Liver (tissue), 9 donors: Measurements from ENCODE around the gene DCC. TPM values are rescaled to one million over a fixed set of nuclear protein-coding genes. Genes with fewer than 3 reads are reported as not detected.

Experiments
- DNase-seq: peaks from one replicate; pipeline ENCODE4 v3.0.0-alpha.2; 2017; ENCODE audit warnings: low spot score
- H3K27ac ChIP-seq, 2 donors: one replicate each; pipeline ENCODE4 v1.7.0; 2013; ENCODE audit warnings: inconsistent platforms in 2 of 2, low read length in 2 of 2, control low read depth in 1 of 2, low read depth in 1 of 2, mild to moderate bottlenecking in 1 of 2
- H3K27me3 ChIP-seq, 4 donors: one replicate each; pipeline versions ENCODE4 v1.6.1 to v1.7.0; 2013; ENCODE audit warnings: low read length in 3 of 4, inconsistent platforms in 1 of 4, mild to moderate bottlenecking in 1 of 4, moderate library complexity in 1 of 4; ENCODE audit not compliant: control insufficient read depth in 4 of 4, insufficient read depth in 4 of 4
- H3K36me3 ChIP-seq, 4 donors: one replicate each; pipeline versions ENCODE4 v1.6.1 to v1.7.0; 2013; ENCODE audit warnings: low read length in 3 of 4, mild to moderate bottlenecking in 3 of 4, low read depth in 1 of 4, moderate library complexity in 1 of 4; ENCODE audit not compliant: control insufficient read depth in 4 of 4, insufficient read depth in 3 of 4
- H3K4me1 ChIP-seq, 4 donors: one replicate each; pipeline versions ENCODE4 v1.6.1 to v1.7.0; 2013; ENCODE audit warnings: low read length in 3 of 4, mild to moderate bottlenecking in 3 of 4, moderate library complexity in 1 of 4; ENCODE audit not compliant: control insufficient read depth in 4 of 4, insufficient read depth in 4 of 4
- H3K4me3 ChIP-seq, 3 donors: one replicate each; pipeline versions ENCODE4 v1.6.1 to v1.7.0; 2013; ENCODE audit warnings: low read length in 3 of 3, control low read depth in 1 of 3, low read depth in 1 of 3, mild to moderate bottlenecking in 1 of 3
- H3K9ac ChIP-seq, 2 donors: one replicate each; pipeline ENCODE4 v1.7.0; 2013; ENCODE audit warnings: low read length in 2 of 2, mild to moderate bottlenecking in 2 of 2, moderate library complexity in 2 of 2, control low read depth in 1 of 2, low read depth in 1 of 2
- H3K9me3 ChIP-seq, 4 donors: one replicate each; pipeline versions ENCODE4 v1.6.1 to v1.7.0; 2013; ENCODE audit warnings: low read length in 3 of 4; ENCODE audit not compliant: control insufficient read depth in 4 of 4
- EGR1 ChIP-seq, 2 donors: IDR thresholded peaks; 2 replicates each; pipeline ENCODE4 v1.6.1; 2016 to 2018; ENCODE audit warnings: antibody characterized with exemption in 2 of 2, low read depth in 2 of 2
- FOXA1 ChIP-seq: IDR thresholded peaks from 2 replicates; pipeline ENCODE4 v1.6.1; 2016; ENCODE audit warnings: antibody characterized with exemption
- FOXA2 ChIP-seq: IDR thresholded peaks from 2 replicates; pipeline ENCODE4 v1.6.1; 2016; ENCODE audit warnings: antibody characterized with exemption
- GABPA ChIP-seq, 2 donors: IDR thresholded peaks in 1 of 2; conservative IDR thresholded peaks in 1 of 2; 2 replicates each; pipeline ENCODE4 v1.6.1; 2016; ENCODE audit warnings: antibody characterized with exemption in 2 of 2, mild to moderate bottlenecking in 1 of 2, moderate library complexity in 1 of 2
- HNF4A ChIP-seq, 2 donors: conservative IDR thresholded peaks; 2 replicates each; pipeline ENCODE4 v1.6.1; 2016; ENCODE audit warnings: antibody characterized with exemption in 2 of 2, mild to moderate bottlenecking in 2 of 2
- HNF4G ChIP-seq: IDR thresholded peaks from 2 replicates; pipeline ENCODE4 v1.6.1; 2016; ENCODE audit warnings: antibody characterized with exemption
- NR2F2 ChIP-seq: IDR thresholded peaks from 2 replicates; pipeline ENCODE4 v1.6.1; 2016; ENCODE audit warnings: antibody characterized with exemption
- RAD21 ChIP-seq, 2 donors: IDR thresholded peaks; 2 replicates each; pipeline ENCODE4 v1.6.1; 2016; ENCODE audit warnings: antibody characterized with exemption in 2 of 2, mild to moderate bottlenecking in 2 of 2
- RXRA ChIP-seq, 2 donors: IDR thresholded peaks; 2 replicates each; pipeline ENCODE4 v1.6.1; 2017 to 2018; ENCODE audit warnings: antibody characterized with exemption in 2 of 2, mild to moderate bottlenecking in 1 of 2
- SP1 ChIP-seq: IDR thresholded peaks from 2 replicates; pipeline ENCODE4 v1.6.1; 2018; ENCODE audit warnings: antibody characterized with exemption, mild to moderate bottlenecking
- TAF1 ChIP-seq: conservative IDR thresholded peaks from 2 replicates; pipeline ENCODE4 v1.6.1; 2016; ENCODE audit warnings: antibody characterized with exemption, mild to moderate bottlenecking
- YY1 ChIP-seq: IDR thresholded peaks from 2 replicates; pipeline ENCODE4 v1.6.1; 2016; ENCODE audit warnings: antibody characterized with exemption, mild to moderate bottlenecking
- ZBTB33 ChIP-seq: IDR thresholded peaks from 2 replicates; pipeline ENCODE4 v1.6.1; 2016; ENCODE audit warnings: antibody characterized with exemption
- WGBS: extraction: QIAGEN DNeasy Blood & Tissue Kit; methylation state at CpG from one replicate; pipeline ENCODE4 v1.1.7; 2013; 5-methylcytosine and 5-hydroxymethylcytosine counted together
- polyA plus RNA-seq, 2 donors: library from polyadenylated mRNA; stranded (reverse) in 1 of 2; unstranded in 1 of 2; fragments of 200-250 nt in 1 of 2; fragments of >200 nt in 1 of 2; fragmentation: Nextera tagmentation in 1 of 2; extraction: Ambion mirVana in 1 of 2; gene quantifications; one replicate each; pipeline versions ENCODE4 v1.2.1 to v1.2.3, GENCODE V29; 2013 to 2015
- total RNA-seq, 2 donors: library from RNA; depleted of rRNA; stranded (reverse); fragments of >200 nt; gene quantifications; one replicate each; pipeline ENCODE4 v1.2.3, GENCODE V29; 2014
- TF ChIP-seq, protein P1 (sequence below): IDR thresholded peaks from 2 replicates; pipeline ENCODE4 v1.6.1; 2016; ENCODE audit warnings: antibody characterized with exemption
- TF ChIP-seq, protein P2 (sequence below): IDR thresholded peaks from 2 replicates; pipeline ENCODE4 v1.6.1; 2016; ENCODE audit warnings: antibody characterized with exemption, mild to moderate bottlenecking
- donor health status: healthy.
- donor health status: healthy.
- donor health status: healthy.
- donor health status: healthy.
- donor health status: healthy.

DCC gene
- total and polyA plus RNA-seq, 4 donors, result under 0.01 to 0.03 TPM; not detected in 2

DNA sequence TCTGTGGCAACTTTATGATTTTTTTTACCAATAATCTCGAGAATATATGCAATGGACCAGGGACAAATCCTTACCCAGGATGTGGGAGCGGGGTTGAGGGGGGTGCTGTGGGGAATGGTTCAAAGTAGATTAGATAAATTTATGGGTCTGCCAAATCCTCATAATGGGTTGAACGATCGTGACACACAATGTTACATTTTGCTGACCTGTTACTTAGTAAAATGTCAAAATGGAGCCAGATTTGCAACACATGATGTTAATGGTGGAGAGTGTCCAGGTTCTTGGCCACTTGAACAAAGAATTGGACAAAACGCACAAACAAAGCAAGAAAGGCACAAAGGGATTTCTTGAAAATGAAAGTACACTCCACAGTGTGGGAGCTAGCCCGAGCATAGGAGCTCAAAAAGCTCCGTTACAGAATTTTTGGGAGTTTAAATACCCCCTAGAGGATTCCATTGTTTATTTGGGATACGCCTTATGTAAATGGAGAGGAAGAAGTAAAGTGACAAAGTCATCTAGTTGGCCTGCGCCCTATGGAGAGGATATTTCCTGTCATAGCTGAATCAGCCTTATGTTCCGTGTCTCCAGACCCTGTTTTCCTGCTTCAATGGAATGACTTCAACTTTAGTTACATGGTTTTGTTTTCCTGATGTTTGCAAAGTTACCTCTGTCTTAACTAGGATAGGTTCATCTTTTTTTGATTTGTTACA is 776.0 kb downstream of the DCC start:
- DNase-seq, result no peak
- no peaks in the 10 kb centered on the region for H3K4me1 ChIP-seq
- no peak overlapping the region for H3K9ac ChIP-seq
- H3K27me3 ChIP-seq, result peaks cover 0 to 2% (median 0%) of the 10 kb centered on the region in 4 donors
- no peak overlapping the region for H3K4me3 ChIP-seq
- no peaks in the 10 kb centered on the region for H3K36me3 ChIP-seq
- H3K9me3 ChIP-seq, result no peaks in the 10 kb centered on the region
- H3K27ac ChIP-seq, result no peak overlapping the region
- 68% methylated on average over 10 of the region's 10 CpGs for WGBS
- TF ChIP-seq, protein P1, sequence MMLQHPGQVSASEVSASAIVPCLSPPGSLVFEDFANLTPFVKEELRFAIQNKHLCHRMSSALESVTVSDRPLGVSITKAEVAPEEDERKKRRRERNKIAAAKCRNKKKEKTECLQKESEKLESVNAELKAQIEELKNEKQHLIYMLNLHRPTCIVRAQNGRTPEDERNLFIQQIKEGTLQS, result no peak
- TF ChIP-seq, protein P2, sequence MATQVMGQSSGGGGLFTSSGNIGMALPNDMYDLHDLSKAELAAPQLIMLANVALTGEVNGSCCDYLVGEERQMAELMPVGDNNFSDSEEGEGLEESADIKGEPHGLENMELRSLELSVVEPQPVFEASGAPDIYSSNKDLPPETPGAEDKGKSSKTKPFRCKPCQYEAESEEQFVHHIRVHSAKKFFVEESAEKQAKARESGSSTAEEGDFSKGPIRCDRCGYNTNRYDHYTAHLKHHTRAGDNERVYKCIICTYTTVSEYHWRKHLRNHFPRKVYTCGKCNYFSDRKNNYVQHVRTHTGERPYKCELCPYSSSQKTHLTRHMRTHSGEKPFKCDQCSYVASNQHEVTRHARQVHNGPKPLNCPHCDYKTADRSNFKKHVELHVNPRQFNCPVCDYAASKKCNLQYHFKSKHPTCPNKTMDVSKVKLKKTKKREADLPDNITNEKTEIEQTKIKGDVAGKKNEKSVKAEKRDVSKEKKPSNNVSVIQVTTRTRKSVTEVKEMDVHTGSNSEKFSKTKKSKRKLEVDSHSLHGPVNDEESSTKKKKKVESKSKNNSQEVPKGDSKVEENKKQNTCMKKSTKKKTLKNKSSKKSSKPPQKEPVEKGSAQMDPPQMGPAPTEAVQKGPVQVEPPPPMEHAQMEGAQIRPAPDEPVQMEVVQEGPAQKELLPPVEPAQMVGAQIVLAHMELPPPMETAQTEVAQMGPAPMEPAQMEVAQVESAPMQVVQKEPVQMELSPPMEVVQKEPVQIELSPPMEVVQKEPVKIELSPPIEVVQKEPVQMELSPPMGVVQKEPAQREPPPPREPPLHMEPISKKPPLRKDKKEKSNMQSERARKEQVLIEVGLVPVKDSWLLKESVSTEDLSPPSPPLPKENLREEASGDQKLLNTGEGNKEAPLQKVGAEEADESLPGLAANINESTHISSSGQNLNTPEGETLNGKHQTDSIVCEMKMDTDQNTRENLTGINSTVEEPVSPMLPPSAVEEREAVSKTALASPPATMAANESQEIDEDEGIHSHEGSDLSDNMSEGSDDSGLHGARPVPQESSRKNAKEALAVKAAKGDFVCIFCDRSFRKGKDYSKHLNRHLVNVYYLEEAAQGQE, result no peak
- TF ChIP-seq FOXA1 (no peak), EGR1 (IDR thresholded peaks at IDR 0.05; ENCODE audit: low read depth in 2 of 2) (no peak), ZBTB33 (no peak), HNF4G (no peak), SP1 (no peak), RAD21 (IDR thresholded peaks at IDR 0.05) (no peak), FOXA2 (no peak), TAF1 (no peak), RXRA (IDR thresholded peaks at IDR 0.05) (no peak), HNF4A (conservative IDR thresholded peaks at IDR 0.05) (no peak), NR2F2 (no peak), YY1 (no peak)

- Histone ChIP-seq H3K9ac (no peak overlapping the region), H3K4me1 (no peaks in the 10 kb centered on the region), H3K4me3 (no peak overlapping the region), H3K36me3 (no peaks in the 10 kb centered on the region), H3K27ac (no peak overlapping the region), H3K9me3 (no peaks in the 10 kb centered on the region), H3K27me3 (peaks cover 0 to 2% (median 0%) of the 10 kb centered on the region in 4 donors)
- TF ChIP-seq TAF1 (no peak), HNF4A (conservative IDR thresholded peaks at IDR 0.05) (no peak), HNF4G (no peak), GABPA (IDR thresholded peaks at IDR 0.05 in 1 of 2, conservative IDR thresholded peaks at IDR 0.05 in 1 of 2) (no peak), FOXA1 (no peak)
- TF ChIP-seq, protein P1, result no peak
- DNase-seq, result no peak
- WGBS, result 58% methylated on average over 3 of the region's 3 CpGs
These were observed 777.9 kb downstream of the DCC start for GRCh38 chr18:53117851-53118250.
